A549 (cell line): ENCODE data around the gene PPME1. TPM values are rescaled to one million over a fixed set of nuclear protein-coding genes. Genes with fewer than 3 reads are reported as not detected.

ENCODE experiments used
- ATAC-seq, 2 experiments: fragments of 200-7000 bp in 1 of 2; fragments of >200 bp in 1 of 2; cut with Nextera tagmentation in 1 of 2; cut with Tn5 transposase in 1 of 2; 3 replicates each; pipeline versions ENCODE4 v1.8.0 to v1.9.1; 2018 to 2020; ENCODE audit warnings: mild to moderate bottlenecking in 1 of 2, moderate library complexity in 1 of 2
- CTCF ChIA-PET: fragments of 300-600 bp; sonication (Branson Sonifier 250); formaldehyde crosslinking; extraction: SDS; loops from one replicate; lab custom pipeline; 2021; ENCODE audit warnings: antibody characterized with exemption, inconsistent platforms; lab: Yijun Ruan, JAX
- POLR2A ChIA-PET: fragments of 350-600 bp; formaldehyde crosslinking; extraction: SDS; loops from one replicate; lab custom pipeline; 2021; ENCODE audit warnings: antibody characterized with exemption, inconsistent platforms; lab: Yijun Ruan, JAX
- DNase-seq, 2 experiments: peaks; one replicate each; pipeline versions ENCODE4 v3.0.0 to v3.0.0-alpha.2; 2011 to 2016; ENCODE audit warnings: low read depth in 1 of 2, low spot score in 1 of 2
- FAIRE-seq: peaks from 2 replicates; lab custom pipeline; 2011; peaks lifted over from hg19 to GRCh38; lab: Jason Lieb, UNC
- H3K27ac ChIP-seq, 2 experiments: fragments of >200 bp; sonication (Bioruptor Twin); formaldehyde crosslinking; 3 replicates each; pipeline ENCODE4 v1.5.1; 2016 to 2017
- H3K4me1 ChIP-seq: fragments of >200 bp; sonication (Bioruptor Twin); formaldehyde crosslinking; 3 replicates; pipeline ENCODE4 v1.6.1; 2016
- H3K4me2 ChIP-seq: fragments of >200 bp; sonication (Bioruptor Twin); formaldehyde crosslinking; 3 replicates; pipeline ENCODE4 v1.6.1; 2016
- H3K4me3 ChIP-seq: fragments of >200 bp; sonication (Bioruptor Twin); formaldehyde crosslinking; 3 replicates; pipeline ENCODE4 v1.5.1; 2016
- H3K9me3 ChIP-seq: fragments of >200 bp; sonication (Bioruptor Twin); formaldehyde crosslinking; 3 replicates; pipeline ENCODE4 v1.6.1; 2016
- CBX2 ChIP-seq: fragments of 200-600 bp; sonication (generic); IDR thresholded peaks from 2 replicates; pipeline ENCODE4 v1.6.1; 2016; ENCODE audit warnings: low read depth, mild to moderate bottlenecking, borderline replicate concordance
- CEBPB ChIP-seq, 2 experiments: fragments of >200 bp in 1 of 2; sonication (Bioruptor Twin) in 1 of 2; formaldehyde crosslinking in 1 of 2; IDR thresholded peaks; 2 replicates each; pipeline ENCODE4 v1.6.1; 2012 to 2016
- CHD2 ChIP-seq: fragments of 150-350 bp; IDR thresholded peaks from 2 replicates; pipeline ENCODE4 v1.6.1; 2014; ENCODE audit warnings: low read length; ENCODE audit not compliant: partially characterized antibody
- EHF ChIP-seq: fragments of 250-450 bp; sonication (Bioruptor Pico); IDR thresholded peaks from 2 replicates; pipeline ENCODE4 v1.5.0; 2020; ENCODE audit warnings: mild to moderate bottlenecking
- EHMT2 ChIP-seq: fragments of 200-600 bp; sonication (generic); IDR thresholded peaks from 2 replicates; pipeline ENCODE4 v1.6.1; 2016; ENCODE audit warnings: antibody characterized with exemption, low read depth, mild to moderate bottlenecking, moderate library complexity
- EP300 ChIP-seq, 2 experiments: fragments of >200 bp; sonication (Bioruptor Twin); formaldehyde crosslinking; IDR thresholded peaks; 2 replicates in 1 of 2; 3 replicates in 1 of 2; pipeline ENCODE4 v1.6.1; 2016 to 2017
- ESRRA ChIP-seq: fragments of 150-350 bp; IDR thresholded peaks from 2 replicates; pipeline ENCODE4 v1.6.1; 2014; ENCODE audit warnings: mild to moderate bottlenecking, low read length, borderline replicate concordance
- FOSB ChIP-seq: fragments of 250-450 bp; sonication (Bioruptor Pico); IDR thresholded peaks from 2 replicates; pipeline ENCODE4 v1.5.0; 2020; ENCODE audit warnings: mild to moderate bottlenecking, moderate library complexity
- FOSL2 ChIP-seq, 2 experiments: fragments of 450-650 bp in 1 of 2; fragments of >200 bp in 1 of 2; sonication (Bioruptor Twin) in 1 of 2; formaldehyde crosslinking; IDR thresholded peaks; 2 replicates each; pipeline versions ENCODE4 v1.5.0 to v1.6.1; 2016 to 2020; ENCODE audit warnings: mild to moderate bottlenecking in 1 of 2, moderate library complexity in 1 of 2
- GATA3 ChIP-seq: IDR thresholded peaks from 2 replicates; pipeline ENCODE4 v1.6.1; 2012; ENCODE audit warnings: borderline replicate concordance
- HDAC2 ChIP-seq: fragments of 200-600 bp; sonication (generic); IDR thresholded peaks from 2 replicates; pipeline ENCODE4 v1.6.1; 2016
- HOXA7 ChIP-seq: fragments of 250-450 bp; sonication (Bioruptor Pico); IDR thresholded peaks from 2 replicates; pipeline ENCODE4 v1.5.0; 2020; ENCODE audit warnings: mild to moderate bottlenecking, moderate library complexity
- HOXB13 ChIP-seq: fragments of 250-450 bp; sonication (Bioruptor Pico); IDR thresholded peaks from 2 replicates; pipeline ENCODE4 v1.5.0; 2020; ENCODE audit warnings: low read depth, mild to moderate bottlenecking, moderate library complexity
- JUN ChIP-seq, 2 experiments: fragments of >200 bp; sonication (Bioruptor Twin); formaldehyde crosslinking; IDR thresholded peaks; 2 replicates in 1 of 2; 3 replicates in 1 of 2; pipeline ENCODE4 v1.6.1; 2016 to 2017
- JUNB ChIP-seq: fragments of >200 bp; sonication (Bioruptor Twin); formaldehyde crosslinking; IDR thresholded peaks from 2 replicates; pipeline ENCODE4 v1.6.1; 2016
- KDM1A ChIP-seq: fragments of 200-600 bp; sonication (generic); IDR thresholded peaks from 2 replicates; pipeline ENCODE4 v1.6.1; 2016; ENCODE audit warnings: low read depth, mild to moderate bottlenecking
- KDM5A ChIP-seq: fragments of 200-600 bp; sonication (generic); IDR thresholded peaks from 2 replicates; pipeline ENCODE4 v1.6.1; 2016; ENCODE audit warnings: antibody characterized with exemption, mild to moderate bottlenecking
- MAFK ChIP-seq: fragments of 450-650 bp; IDR thresholded peaks from 2 replicates; pipeline ENCODE4 v1.6.1; 2014; ENCODE audit not compliant: partially characterized antibody
- MAZ ChIP-seq: fragments of 150-350 bp; IDR thresholded peaks from 2 replicates; pipeline ENCODE4 v1.6.1; 2014; ENCODE audit warnings: antibody characterized with exemption, low read depth, low read length, borderline replicate concordance
- MYC ChIP-seq: IDR thresholded peaks from 2 replicates; pipeline ENCODE4 v1.6.1; 2012; ENCODE audit warnings: mild to moderate bottlenecking, inconsistent platforms, low read length, improper control_type of control experiment, borderline replicate concordance
- NFE2L2 ChIP-seq: fragments of 150-350 bp; conservative IDR thresholded peaks from 2 replicates; pipeline ENCODE4 v1.6.1; 2014; ENCODE audit warnings: low read length
- NPAS2 ChIP-seq: fragments of 250-450 bp; sonication (Bioruptor Pico); IDR thresholded peaks from 2 replicates; pipeline ENCODE4 v1.8.0; 2022; ENCODE audit warnings: mild to moderate bottlenecking, moderate library complexity, borderline replicate concordance
- NR3C1 ChIP-seq: fragments of >200 bp; sonication (Bioruptor Twin); formaldehyde crosslinking; IDR thresholded peaks from 3 replicates; pipeline ENCODE4 v1.6.1; 2017
- RAD21 ChIP-seq, 2 experiments: fragments of >200 bp in 1 of 2; sonication (Bioruptor Twin) in 1 of 2; formaldehyde crosslinking in 1 of 2; IDR thresholded peaks in 1 of 2; conservative IDR thresholded peaks in 1 of 2; 2 replicates in 1 of 2; 3 replicates in 1 of 2; pipeline ENCODE4 v1.6.1; 2012 to 2018; ENCODE audit warnings: inconsistent platforms in 1 of 2
- RCOR1 ChIP-seq: fragments of 150-350 bp; IDR thresholded peaks from 2 replicates; pipeline ENCODE4 v1.6.1; 2014; ENCODE audit warnings: antibody characterized with exemption, low read length, low read depth
- SMC3 ChIP-seq: fragments of >200 bp; sonication (Bioruptor Twin); formaldehyde crosslinking; IDR thresholded peaks from 3 replicates; pipeline ENCODE4 v1.6.1; 2018; ENCODE audit warnings: inconsistent platforms
- TFCP2L1 ChIP-seq: fragments of 250-450 bp; sonication (Bioruptor Pico); IDR thresholded peaks from 2 replicates; pipeline ENCODE4 v1.5.0; 2021; ENCODE audit warnings: mild to moderate bottlenecking
- TP53 ChIP-seq: fragments of 250-450 bp; sonication (Bioruptor Pico); IDR thresholded peaks from 2 replicates; pipeline ENCODE4 v1.5.0; 2021; ENCODE audit warnings: mild to moderate bottlenecking, moderate library complexity
- ZC3H11A ChIP-seq: fragments of 450-650 bp; IDR thresholded peaks from 2 replicates; pipeline ENCODE4 v1.6.1; 2014; ENCODE audit warnings: antibody characterized with exemption, mild to moderate bottlenecking
- WGBS: methylation state at CpG from one replicate; pipeline ENCODE4 v1.1.6; 2017; ENCODE audit errors: missing lambda C conversion rate; 5-methylcytosine and 5-hydroxymethylcytosine counted together
- polyA plus RNA-seq, 4 experiments: library from polyadenylated mRNA; depleted of rRNA in 3 of 4; stranded (reverse); fragments of >200 nt; fragmentation: RNase III in 1 of 4; extraction: RNeasy Plus Mini Kit Qiagen cat#74134 plus additional on column Dnase treatment in 1 of 4; gene quantifications; 2 replicates in 3 of 4; 3 replicates in 1 of 4; pipeline ENCODE4 v1.2.3, GENCODE V29; 2011 to 2017
- TF ChIP-seq, protein P1 (sequence below): fragments of >200 bp; sonication (Bioruptor Twin); formaldehyde crosslinking; IDR thresholded peaks from 3 replicates; pipeline ENCODE4 v1.6.1; 2016
- TF ChIP-seq, protein P2 (sequence below): fragments of >200 bp; sonication (Bioruptor Twin); formaldehyde crosslinking; IDR thresholded peaks from 2 replicates; pipeline ENCODE4 v1.6.1; 2016
- TF ChIP-seq, protein P3 (sequence below): IDR thresholded peaks from 2 replicates; pipeline ENCODE4 v1.6.1; 2012
- TF ChIP-seq, protein P4 (sequence below): IDR thresholded peaks from 2 replicates; pipeline ENCODE4 v1.6.1; 2012
- TF ChIP-seq, protein P5 (sequence below): fragments of >200 bp; sonication (Bioruptor Twin); formaldehyde crosslinking; IDR thresholded peaks from 3 replicates; pipeline ENCODE4 v1.5.1; 2016

PPME1 gene
- polyA plus RNA-seq, 2 of the 4 experiments (the other 2 are of a cell fraction), result 82.6 to 89.8 TPM

DNA sequence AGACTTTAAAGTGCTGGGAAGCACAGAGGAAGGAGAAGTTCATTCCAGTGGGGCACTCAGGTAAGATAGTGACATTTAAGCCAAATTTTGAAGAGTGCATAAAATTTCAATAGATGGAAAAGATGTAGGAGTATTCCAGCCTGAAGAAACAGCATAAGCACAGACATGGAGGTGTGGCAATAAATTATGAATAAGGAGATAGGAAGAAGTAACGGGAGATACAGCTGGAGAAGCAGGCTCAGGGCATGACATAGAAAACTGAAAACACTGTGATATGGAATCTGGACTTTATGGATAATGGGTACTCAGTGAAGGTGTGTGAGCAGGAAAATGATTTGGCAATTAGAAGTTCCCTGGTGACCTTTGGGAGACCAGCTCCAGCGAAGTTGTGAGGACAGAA lies 107.0 kb downstream of the PPME1 start:
- H3K27ac ChIP-seq, result peak overlapping the region; percentile 94 to 98
- peak; percentile 36 for FAIRE-seq

DNA sequence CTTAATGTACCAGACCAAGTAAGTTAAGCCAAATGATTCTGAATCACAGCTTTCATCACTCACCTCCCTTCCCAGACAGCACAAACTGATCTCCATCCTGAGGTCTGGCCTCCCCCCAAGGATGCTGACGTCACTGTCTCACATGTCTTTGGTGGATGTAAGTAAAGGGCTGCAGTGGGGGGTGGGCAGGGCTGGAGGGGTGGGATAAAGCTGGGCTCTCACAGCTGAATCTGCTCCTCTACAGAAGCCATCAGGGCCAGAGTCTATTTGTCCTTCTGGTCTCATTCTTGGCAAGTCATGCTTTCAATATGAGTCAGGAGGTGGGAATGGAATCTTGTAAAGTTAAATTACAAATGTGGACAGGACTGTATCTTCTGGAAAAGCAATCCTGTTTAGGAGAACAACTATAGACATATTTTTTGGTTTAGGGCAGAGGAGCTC lies 107.7 kb downstream of the PPME1 start:
- peak; percentile 63 for FAIRE-seq
- CTCF ChIA-PET, result interaction anchor here (0.6 to 6.0 kb wide), 6 partner anchors 14 to 461 kb away, joined by 3 to 32 read pairs (median 3); no protein-coding TSS in a partner anchor
- H3K27ac ChIP-seq, result peak overlapping the region; percentile 94 to 98
- TF ChIP-seq MAZ, result no peak
- no peak for TF ChIP-seq FOSB (CRISPR knock-in tag)
- TF ChIP-seq GATA3, result peak; percentile 88
- peak; percentile 30; the same call in 1 of the 2 replicates for TF ChIP-seq NFE2L2
- no peak for TF ChIP-seq CHD2
- TF ChIP-seq, protein P1, sequence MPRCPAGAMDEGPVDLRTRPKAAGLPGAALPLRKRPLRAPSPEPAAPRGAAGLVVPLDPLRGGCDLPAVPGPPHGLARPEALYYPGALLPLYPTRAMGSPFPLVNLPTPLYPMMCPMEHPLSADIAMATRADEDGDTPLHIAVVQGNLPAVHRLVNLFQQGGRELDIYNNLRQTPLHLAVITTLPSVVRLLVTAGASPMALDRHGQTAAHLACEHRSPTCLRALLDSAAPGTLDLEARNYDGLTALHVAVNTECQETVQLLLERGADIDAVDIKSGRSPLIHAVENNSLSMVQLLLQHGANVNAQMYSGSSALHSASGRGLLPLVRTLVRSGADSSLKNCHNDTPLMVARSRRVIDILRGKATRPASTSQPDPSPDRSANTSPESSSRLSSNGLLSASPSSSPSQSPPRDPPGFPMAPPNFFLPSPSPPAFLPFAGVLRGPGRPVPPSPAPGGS, result peak; percentile 84; the same call in 2 of the 3 replicates
- no peak for TF ChIP-seq KDM1A
- TF ChIP-seq MYC, result no peak
- TF ChIP-seq TP53 (CRISPR knock-in tag), result no peak
- TF ChIP-seq HOXA7, result no peak
- TF ChIP-seq, protein P2, sequence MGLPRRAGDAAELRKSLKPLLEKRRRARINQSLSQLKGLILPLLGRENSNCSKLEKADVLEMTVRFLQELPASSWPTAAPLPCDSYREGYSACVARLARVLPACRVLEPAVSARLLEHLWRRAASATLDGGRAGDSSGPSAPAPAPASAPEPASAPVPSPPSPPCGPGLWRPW, result no peak
- TF ChIP-seq, protein P3, sequence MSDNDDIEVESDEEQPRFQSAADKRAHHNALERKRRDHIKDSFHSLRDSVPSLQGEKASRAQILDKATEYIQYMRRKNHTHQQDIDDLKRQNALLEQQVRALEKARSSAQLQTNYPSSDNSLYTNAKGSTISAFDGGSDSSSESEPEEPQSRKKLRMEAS, result peak; percentile 73
- no peak for TF ChIP-seq CBX2
- TF ChIP-seq FOSL2 (IDR thresholded peaks at IDR 0.05), result peak; percentile 76
- TF ChIP-seq FOSL2 (CRISPR knock-in tag; IDR thresholded peaks at IDR 0.05), result peak; percentile 77
- peak in 1 of 2 experiments; percentile 35; a peak in 3 of 4 replicates for TF ChIP-seq CEBPB (IDR thresholded peaks at IDR 0.05)
- TF ChIP-seq SMC3, result peak; percentile 49
- TF ChIP-seq, protein P4, sequence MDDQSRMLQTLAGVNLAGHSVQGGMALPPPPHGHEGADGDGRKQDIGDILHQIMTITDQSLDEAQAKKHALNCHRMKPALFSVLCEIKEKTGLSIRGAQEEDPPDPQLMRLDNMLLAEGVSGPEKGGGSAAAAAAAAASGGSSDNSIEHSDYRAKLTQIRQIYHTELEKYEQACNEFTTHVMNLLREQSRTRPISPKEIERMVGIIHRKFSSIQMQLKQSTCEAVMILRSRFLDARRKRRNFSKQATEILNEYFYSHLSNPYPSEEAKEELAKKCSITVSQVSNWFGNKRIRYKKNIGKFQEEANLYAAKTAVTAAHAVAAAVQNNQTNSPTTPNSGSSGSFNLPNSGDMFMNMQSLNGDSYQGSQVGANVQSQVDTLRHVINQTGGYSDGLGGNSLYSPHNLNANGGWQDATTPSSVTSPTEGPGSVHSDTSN, result no peak
- 0 out of 2 replicates have a peak, but pooled peaks have one; percentile 12 for TF ChIP-seq HOXB13 (CRISPR knock-in tag)
- TF ChIP-seq MAFK, result peak; percentile 13
- no peak for TF ChIP-seq HDAC2
- TF ChIP-seq ESRRA, result no peak
- no peak for TF ChIP-seq EHF (CRISPR knock-in tag)
- TF ChIP-seq NR3C1, result no peak; the same call in 2 of the 3 replicates
- peak; percentile 94 for TF ChIP-seq JUNB
- no peak for TF ChIP-seq RCOR1
- no peak for TF ChIP-seq EHMT2
- TF ChIP-seq, protein P5, sequence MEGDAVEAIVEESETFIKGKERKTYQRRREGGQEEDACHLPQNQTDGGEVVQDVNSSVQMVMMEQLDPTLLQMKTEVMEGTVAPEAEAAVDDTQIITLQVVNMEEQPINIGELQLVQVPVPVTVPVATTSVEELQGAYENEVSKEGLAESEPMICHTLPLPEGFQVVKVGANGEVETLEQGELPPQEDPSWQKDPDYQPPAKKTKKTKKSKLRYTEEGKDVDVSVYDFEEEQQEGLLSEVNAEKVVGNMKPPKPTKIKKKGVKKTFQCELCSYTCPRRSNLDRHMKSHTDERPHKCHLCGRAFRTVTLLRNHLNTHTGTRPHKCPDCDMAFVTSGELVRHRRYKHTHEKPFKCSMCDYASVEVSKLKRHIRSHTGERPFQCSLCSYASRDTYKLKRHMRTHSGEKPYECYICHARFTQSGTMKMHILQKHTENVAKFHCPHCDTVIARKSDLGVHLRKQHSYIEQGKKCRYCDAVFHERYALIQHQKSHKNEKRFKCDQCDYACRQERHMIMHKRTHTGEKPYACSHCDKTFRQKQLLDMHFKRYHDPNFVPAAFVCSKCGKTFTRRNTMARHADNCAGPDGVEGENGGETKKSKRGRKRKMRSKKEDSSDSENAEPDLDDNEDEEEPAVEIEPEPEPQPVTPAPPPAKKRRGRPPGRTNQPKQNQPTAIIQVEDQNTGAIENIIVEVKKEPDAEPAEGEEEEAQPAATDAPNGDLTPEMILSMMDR, result no peak
- TF ChIP-seq JUN (IDR thresholded peaks at IDR 0.05), result peak; percentile 96 to 97
- TF ChIP-seq RAD21 (conservative IDR thresholded peaks at IDR 0.05 in 1 of 2, IDR thresholded peaks at IDR 0.05 in 1 of 2), result peak; percentile 1 to 50; a peak in 3 of 5 replicates
- TF ChIP-seq ZC3H11A, result no peak
- peak; percentile 96 for TF ChIP-seq EP300 (IDR thresholded peaks at IDR 0.05)
- TF ChIP-seq NPAS2 (CRISPR knock-in tag), result no peak
- no peak for TF ChIP-seq KDM5A
- TF ChIP-seq, all 56 proteins: peak for 13
- peak; percentile 68 to 97 for DNase-seq
- Histone ChIP-seq H3K9me3 (no peaks in the 10 kb centered on the region), H3K4me2 (peak overlapping the region; percentile 65), H3K4me1 (peaks cover 64% of the 10 kb centered on the region), H3K4me3 (no peak overlapping the region; the same call in 2 of the 3 replicates)
- WGBS, result 0% methylated on average over 1 of the region's 1 CpG
- POLR2A ChIA-PET, result interaction anchor here (0.6 to 1.8 kb wide), 7 partner anchors 9 to 214 kb away, joined by 3 to 8 read pairs (median 5); partner anchors contain the start of genes LIPT2 and PGM2L1
- ATAC-seq, result peak; percentile 92 to 93

More for the DNA sequence above, 107.0 kb downstream of the PPME1 start:
- no peaks in the 10 kb centered on the region for H3K9me3 ChIP-seq
- 16% methylated on average over 2 of the region's 2 CpGs for WGBS
- DNase-seq, result peak in 1 of 2 experiments; percentile 55
- peak overlapping the region; percentile 17; the same call in 1 of the 3 replicates for H3K4me3 ChIP-seq
- TF ChIP-seq RAD21 (conservative IDR thresholded peaks at IDR 0.05 in 1 of 2, IDR thresholded peaks at IDR 0.05 in 1 of 2), result no peak
- no peak for TF ChIP-seq TFCP2L1 (CRISPR knock-in tag)
- CTCF ChIA-PET, result interaction anchor here (0.6 to 6.0 kb wide), 8 partner anchors 13 to 462 kb away, joined by 3 to 32 read pairs (median 3); no protein-coding TSS in a partner anchor
- peaks cover 64% of the 10 kb centered on the region for H3K4me1 ChIP-seq
- ATAC-seq, result peak; percentile 26 to 36; a peak in 5 of 6 replicates
- H3K4me2 ChIP-seq, result peak overlapping the region; percentile 65
- POLR2A ChIA-PET, result interaction anchor here (0.6 to 1.8 kb wide), 6 partner anchors 10 to 215 kb away, joined by 3 to 8 read pairs (median 4); partner anchors contain the start of genes LIPT2 and PGM2L1
